Aorta (tissue), 5 donors: ENCODE measurements around the gene HOXD9. TPM values are rescaled to one million over a fixed set of nuclear protein-coding genes. Genes with fewer than 3 reads are reported as not detected.

Source experiments
- ATAC-seq: fragments of 200-7000 bp; cut with Tn5 transposase; one replicate; pipeline ENCODE4 v1.9.1; 2022; ENCODE audit warnings: moderate library complexity; ENCODE audit not compliant: low FRiP score
- DNase-seq, 2 donors: peaks; one replicate each; pipeline ENCODE4 v3.0.0-alpha.2; 2020
- H3K27ac ChIP-seq, 2 donors: one replicate each; pipeline ENCODE4 v1.5.1; 2013; ENCODE audit warnings: low read length in 2 of 2, mild to moderate bottlenecking in 2 of 2, moderate library complexity in 2 of 2, control low read depth in 1 of 2, inconsistent platforms in 1 of 2, low read depth in 1 of 2
- H3K27me3 ChIP-seq, 2 donors: one replicate each; pipeline ENCODE4 v1.6.1; 2013; ENCODE audit warnings: control low read depth in 1 of 2, low read length in 1 of 2, mild to moderate bottlenecking in 1 of 2, moderate library complexity in 1 of 2; ENCODE audit not compliant: insufficient read depth in 2 of 2, control insufficient read depth in 1 of 2
- H3K36me3 ChIP-seq, 2 donors: one replicate each; pipeline ENCODE4 v1.6.1; 2013; ENCODE audit warnings: control low read depth in 1 of 2, low read length in 1 of 2, mild to moderate bottlenecking in 1 of 2; ENCODE audit not compliant: insufficient read depth in 2 of 2, control insufficient read depth in 1 of 2
- H3K4me1 ChIP-seq, 2 donors: one replicate each; pipeline ENCODE4 v1.6.1; 2013; ENCODE audit warnings: low read length in 2 of 2, control low read depth in 1 of 2, mild to moderate bottlenecking in 1 of 2, moderate library complexity in 1 of 2; ENCODE audit not compliant: insufficient read depth in 2 of 2, control insufficient read depth in 1 of 2
- H3K4me3 ChIP-seq, 2 donors: one replicate each; pipeline ENCODE4 v1.5.1; 2013; ENCODE audit warnings: low read length in 2 of 2, control low read depth in 1 of 2, mild to moderate bottlenecking in 1 of 2
- H3K9me3 ChIP-seq: one replicate; pipeline ENCODE4 v1.6.1; 2013; ENCODE audit warnings: mild to moderate bottlenecking, low read length; ENCODE audit not compliant: control insufficient read depth
- WGBS, 2 donors: extraction: QIAGEN DNeasy Blood & Tissue Kit; methylation state at CpG; one replicate each; pipeline ENCODE4 v1.1.7; 2013; 5-methylcytosine and 5-hydroxymethylcytosine counted together
- intact Hi-C, 2 donors: fragments of 100-400 bp; cut with DNase I; formaldehyde crosslinking; loops; one replicate each; pipeline versions ENCODE4 v1.14.2 to v1.15.0; 2022
- polyA plus RNA-seq, 2 donors: library from polyadenylated mRNA; stranded (reverse); fragments of 200-250 nt; gene quantifications; one replicate each; pipeline ENCODE4 v1.2.3, GENCODE V29; 2013
- total RNA-seq, 2 donors: library from RNA; stranded (reverse); fragmentation: NEBNext Ultra II Directional; extraction: Animal tissue kit (Norgen Biotek cat#: 25700); gene quantifications; one replicate each; pipeline ENCODE4 v1.2.1, GENCODE V29; 2021
- donor health status: healthy with polysubstance abuse.
- donor health status: Bipolar disorder and iron deficiency.
- donor health status: DM: no; HTN: no; CAD: no.
- donor health status: DM: no; HTN: no; CAD: no.
- donor health status: DM: yes; HTN: yes; CAD: no.

HOXD9 gene
- total and polyA plus RNA-seq, 4 donors = 0.08 to 2.3 (median 1.8) TPM; not detected in 1

GRCh38 chr2:176131848-176132158, 9.3 kb downstream of the HOXD9 start:
- Histone ChIP-seq H3K4me1 (no peaks in the 10 kb centered on the region), H3K27ac (no peak overlapping the region), H3K27me3 (no peaks in the 10 kb centered on the region), H3K4me3 (no peak overlapping the region), H3K9me3 (no peaks in the 10 kb centered on the region), H3K36me3 (no peaks in the 10 kb centered on the region)
- no peak for ATAC-seq
- intact Hi-C loops = no loop called here
- 71 to 91% methylated on average over 4 of the region's 4 CpGs for WGBS, 2 donors
- no peak for DNase-seq

GRCh38 chr2:176132205-176133171, 10.0 kb downstream of the HOXD9 start:
- Histone ChIP-seq H3K4me1 (no peaks in the 10 kb centered on the region), H3K4me3 (no peak overlapping the region), H3K9me3 (no peaks in the 10 kb centered on the region), H3K27me3 (no peaks in the 10 kb centered on the region), H3K36me3 (no peaks in the 10 kb centered on the region), H3K27ac (no peak overlapping the region)
- intact Hi-C loops = no loop called here
- ATAC-seq (no peak), DNase-seq (no peak)
- WGBS, 2 donors = 64 to 88% methylated on average over 33 of the region's 33 CpGs

GRCh38 chr2:176133389-176133788, 10.9 kb downstream of the HOXD9 start:
- Histone ChIP-seq H3K9me3 (no peaks in the 10 kb centered on the region), H3K4me3 (no peak overlapping the region), H3K27ac (no peak overlapping the region), H3K27me3 (no peaks in the 10 kb centered on the region), H3K4me1 (no peaks in the 10 kb centered on the region), H3K36me3 (no peaks in the 10 kb centered on the region)
- intact Hi-C loops = no loop called here
- DNase-seq (peak in 1 of 2 donors; percentile 34), ATAC-seq (no peak)

- H3K4me1 ChIP-seq = no peaks in the 10 kb centered on the region
- no peaks in the 10 kb centered on the region for H3K9me3 ChIP-seq
- WGBS, 2 donors = 79 to 90% methylated on average over 4 of the region's 4 CpGs
- ATAC-seq (no peak), DNase-seq (no peak)
- no peak overlapping the region for H3K4me3 ChIP-seq
- H3K27ac ChIP-seq = no peak overlapping the region
- intact Hi-C loops = no loop called here
- no peaks in the 10 kb centered on the region for H3K36me3 ChIP-seq
- no peaks in the 10 kb centered on the region for H3K27me3 ChIP-seq
These were observed 11.5 kb downstream of the HOXD9 start for GRCh38 chr2:176134035-176134434.

- peak overlapping the region in 1 of 2 donors; percentile 4 for H3K27ac ChIP-seq
- no peaks in the 10 kb centered on the region for H3K4me1 ChIP-seq
- intact Hi-C loops = loop anchor here in 1 of 2 donors (5.0 kb wide), 1 partner anchor 417 kb away; no protein-coding TSS in a partner anchor
- no peaks in the 10 kb centered on the region for H3K9me3 ChIP-seq
- ATAC-seq = no peak
- no peak for DNase-seq
- H3K27me3 ChIP-seq = no peaks in the 10 kb centered on the region
- H3K4me3 ChIP-seq = no peak overlapping the region
- H3K36me3 ChIP-seq = no peaks in the 10 kb centered on the region
These were observed 12.5 kb downstream of the HOXD9 start for GRCh38 chr2:176135035-176135440.

GRCh38 chr2:176136374-176137251, 14.1 kb downstream of the HOXD9 start:
- DNase-seq (peak in 1 of 2 donors; percentile 82), ATAC-seq (peak; percentile 50)
- no peaks in the 10 kb centered on the region for H3K4me1 ChIP-seq
- H3K27me3 ChIP-seq = no peaks in the 10 kb centered on the region
- H3K4me3 ChIP-seq = peak overlapping the region; percentile 84 to 88
- H3K36me3 ChIP-seq = no peaks in the 10 kb centered on the region
- WGBS, 2 donors = 1 to 2% methylated on average over 69 to 71 of the region's 71 CpGs
- intact Hi-C loops = loop anchor here in 1 of 2 donors (5.0 kb wide), 1 partner anchor 416 kb away; no protein-coding TSS in a partner anchor
- peak overlapping the region; percentile 73 to 94 for H3K27ac ChIP-seq
- H3K9me3 ChIP-seq = no peaks in the 10 kb centered on the region

GRCh38 chr2:176137252-176137580, 14.7 kb downstream of the HOXD9 start:
- Histone ChIP-seq H3K36me3 (no peaks in the 10 kb centered on the region), H3K27me3 (no peaks in the 10 kb centered on the region), H3K4me3 (peak overlapping the region; percentile 84 to 88), H3K4me1 (no peaks in the 10 kb centered on the region), H3K9me3 (no peaks in the 10 kb centered on the region), H3K27ac (no peak overlapping the region)
- DNase-seq (no peak), ATAC-seq (no peak)
- WGBS, 2 donors = 45 to 48% methylated on average over 2 of the region's 2 CpGs
- intact Hi-C loops = loop anchor here in 1 of 2 donors (5.0 kb wide), 1 partner anchor 415 kb away; no protein-coding TSS in a partner anchor

GRCh38 chr2:176137906-176138305, 15.4 kb downstream of the HOXD9 start:
- DNase-seq (no peak), ATAC-seq (no peak)
- Histone ChIP-seq H3K4me1 (no peaks in the 10 kb centered on the region), H3K27ac (no peak overlapping the region), H3K4me3 (no peak overlapping the region), H3K27me3 (no peaks in the 10 kb centered on the region), H3K9me3 (no peaks in the 10 kb centered on the region), H3K36me3 (no peaks in the 10 kb centered on the region)
- intact Hi-C loops = loop anchor here in 1 of 2 donors (5.0 kb wide), 1 partner anchor 414 kb away; no protein-coding TSS in a partner anchor
- 81 to 92% methylated on average over 8 of the region's 8 CpGs for WGBS, 2 donors
